Activated T-helper 1 cell treated with anti-CD3 and anti-CD28 coated beads, Interleukin-2, amount 50 U/mL, for 16 hours (primary cell): ENCODE measurements around the gene SYNGR1.
"Not testable (repeated sequence)": the region's sequence is repeated elsewhere in the genome, so short reads cannot be mapped to it uniquely, and the experiment has no call there.

Experiments
- DNase-seq, 2 donors: peaks; one replicate each; pipeline ENCODE4 v3.0.0-alpha.2; 2020; ENCODE audit warnings: low read depth in 1 of 2, low spot score in 1 of 2

The SYNGR1 gene

DNA sequence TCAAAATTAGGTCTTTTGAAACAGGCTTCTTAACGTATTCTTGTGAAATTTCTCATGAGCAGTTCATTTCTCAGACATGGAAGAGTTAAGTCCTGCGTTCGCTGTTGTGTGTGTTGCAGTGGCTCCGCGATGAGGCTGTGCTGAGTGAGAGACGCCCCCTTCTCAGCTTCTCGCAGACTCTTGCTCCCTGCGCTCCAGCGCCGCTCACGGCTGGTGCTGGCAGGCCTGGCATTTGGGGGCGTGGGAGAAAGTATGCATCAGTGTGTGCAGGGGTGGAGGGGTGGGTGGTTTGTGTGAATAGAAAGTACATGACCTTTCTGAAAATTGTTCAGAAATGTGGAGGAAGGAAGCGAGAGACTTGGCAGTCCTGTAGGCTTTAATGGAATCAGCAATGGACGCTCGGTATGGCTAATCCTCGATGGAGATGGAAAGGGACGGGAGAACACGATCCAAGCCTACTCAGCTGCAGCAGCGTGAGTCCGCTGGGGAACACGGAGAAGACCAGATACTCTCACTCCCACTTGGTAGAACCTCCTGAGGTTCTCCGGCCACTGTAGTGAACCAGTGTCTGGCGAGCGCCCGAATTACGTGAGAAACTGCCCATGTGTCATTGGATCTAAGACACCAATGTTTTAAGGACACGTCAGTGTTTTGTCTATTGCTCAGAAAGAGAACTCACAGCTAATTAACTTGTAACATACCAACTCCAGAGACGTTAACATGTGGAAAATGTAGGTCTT, 55.7 kb downstream of the SYNGR1 start:
- DNase-seq, result no peak

DNA sequence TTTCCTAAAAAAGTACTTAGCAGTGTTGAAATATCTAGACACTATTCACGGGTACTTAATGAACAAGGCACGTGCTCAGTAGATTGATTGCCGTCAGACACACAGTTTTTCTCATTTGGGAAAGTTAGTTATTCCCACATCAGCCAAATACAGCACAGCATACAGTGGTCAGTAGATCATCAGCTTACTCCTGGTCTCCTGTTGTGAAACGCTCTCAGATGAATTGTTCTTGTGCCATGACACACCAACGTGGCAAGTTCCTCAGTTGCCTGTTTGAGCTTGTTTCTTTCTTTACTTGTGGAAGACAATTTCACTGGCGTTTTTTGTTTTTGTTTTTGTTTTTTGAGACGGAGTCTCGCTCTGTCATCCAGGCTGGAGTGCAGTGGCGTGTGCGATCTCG, 58.4 kb downstream of the SYNGR1 start:
- DNase-seq, result no peak

DNA sequence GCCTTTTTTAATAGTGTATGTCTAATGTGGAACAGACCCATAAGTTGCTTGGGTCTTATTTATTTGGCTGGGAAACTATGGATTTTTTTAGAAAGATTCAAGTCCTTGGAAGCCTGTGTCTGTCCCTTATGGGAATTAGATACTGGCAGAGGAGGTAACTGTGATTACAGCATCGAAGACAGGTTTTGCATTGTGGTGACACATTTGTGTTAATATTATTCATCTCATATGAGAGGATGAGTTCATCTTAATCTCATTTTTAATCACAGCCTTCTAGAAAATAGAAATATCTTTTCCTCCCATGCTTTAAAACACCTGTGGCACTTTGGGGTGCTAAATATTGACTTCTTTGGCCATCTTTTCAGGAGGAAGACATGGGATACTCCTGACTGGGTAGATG, 59.0 kb downstream of the SYNGR1 start:
- DNase-seq, result no peak

DNA sequence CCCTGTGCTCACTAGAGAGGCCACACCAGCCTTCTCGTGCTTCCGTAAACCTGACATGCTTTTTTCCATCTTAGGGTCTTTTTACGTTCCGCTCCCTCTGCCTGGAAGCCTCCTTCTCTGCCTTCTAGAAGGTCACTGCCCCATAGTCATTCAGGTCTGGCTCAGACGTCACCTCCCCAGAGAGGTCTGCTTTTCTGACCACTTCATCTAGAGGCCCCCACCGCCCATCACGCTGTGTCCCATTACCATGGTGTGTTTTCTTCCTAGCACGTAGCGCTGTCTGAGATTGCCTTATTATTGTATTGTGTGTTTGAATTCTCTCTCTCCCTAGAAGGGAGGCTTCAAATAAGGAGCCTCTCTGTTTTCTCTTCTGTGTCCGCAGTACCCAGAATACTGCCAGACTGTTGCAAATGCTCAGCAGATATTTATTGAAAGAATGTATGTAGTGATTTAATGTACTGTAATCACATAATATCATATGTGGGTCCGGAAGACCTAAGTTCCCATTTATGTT, 59.8 kb downstream of the SYNGR1 start:
- DNase-seq, result no peak

DNA sequence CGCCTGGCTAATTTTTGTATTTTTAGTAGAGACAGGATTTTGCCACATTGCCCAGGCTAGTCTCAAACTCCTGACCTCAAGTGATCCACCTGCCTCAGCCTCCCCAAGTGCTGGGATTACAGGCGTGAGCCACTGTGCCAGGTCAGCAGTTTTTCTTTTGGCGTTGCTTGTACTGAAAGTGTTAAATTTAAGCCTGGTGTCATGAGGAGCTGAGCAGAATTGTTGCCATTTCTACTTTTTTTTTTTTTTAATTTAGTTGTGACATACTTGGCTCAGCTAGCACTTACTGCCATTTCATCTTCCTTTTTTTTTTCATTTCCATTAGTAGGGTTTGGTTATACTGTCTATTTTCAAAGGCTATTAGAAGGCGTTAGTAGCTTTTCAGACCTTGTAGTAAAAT, 60.5 kb downstream of the SYNGR1 start:
- no peak for DNase-seq

DNA sequence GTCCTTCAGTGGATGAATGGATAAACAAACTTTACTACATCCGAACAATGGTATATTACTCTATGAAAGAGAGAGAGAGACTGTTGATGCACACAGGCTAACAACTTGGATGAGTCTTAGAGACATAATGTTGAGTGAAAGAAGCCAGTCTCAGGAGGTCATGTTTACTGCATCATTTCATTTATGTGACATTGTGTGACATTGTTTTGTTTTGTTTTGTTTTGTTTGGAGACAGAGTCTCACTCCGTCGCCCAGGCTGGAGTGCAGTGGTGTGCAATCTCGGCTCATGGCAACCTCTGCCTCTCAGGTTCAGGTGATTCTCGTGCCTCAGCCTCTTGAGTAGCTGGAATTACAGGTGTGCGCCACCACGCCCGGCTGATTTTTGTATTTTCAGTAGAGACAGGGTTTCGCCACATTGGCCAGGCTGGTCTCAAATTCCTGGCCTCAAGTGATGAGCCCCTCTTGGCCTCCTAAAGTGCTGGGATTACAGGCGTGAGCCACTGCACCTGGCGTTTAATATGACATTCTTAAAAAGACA, 62.1 kb downstream of the SYNGR1 start:
- not testable (repeated sequence) for DNase-seq

DNA sequence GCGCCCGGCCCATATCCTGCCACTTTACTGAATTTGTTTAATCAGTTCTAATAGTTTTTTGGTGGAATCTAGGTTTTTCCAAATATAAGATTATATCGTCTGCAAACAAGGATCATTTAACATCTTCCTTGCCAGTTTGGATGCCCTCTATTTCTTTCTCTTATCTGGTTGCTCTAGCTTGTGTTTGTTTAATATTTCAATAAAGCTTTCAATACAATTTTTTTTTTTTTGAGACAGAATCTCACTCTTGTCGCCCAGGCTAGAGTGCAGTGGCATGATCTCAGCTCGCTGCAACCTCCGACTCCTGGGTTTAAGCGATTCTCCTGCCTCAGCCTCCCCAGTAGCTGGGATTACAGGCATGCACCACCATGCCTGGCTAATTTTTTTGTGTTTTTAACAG, 63.4 kb downstream of the SYNGR1 start:
- DNase-seq, result not testable (repeated sequence)

DNA sequence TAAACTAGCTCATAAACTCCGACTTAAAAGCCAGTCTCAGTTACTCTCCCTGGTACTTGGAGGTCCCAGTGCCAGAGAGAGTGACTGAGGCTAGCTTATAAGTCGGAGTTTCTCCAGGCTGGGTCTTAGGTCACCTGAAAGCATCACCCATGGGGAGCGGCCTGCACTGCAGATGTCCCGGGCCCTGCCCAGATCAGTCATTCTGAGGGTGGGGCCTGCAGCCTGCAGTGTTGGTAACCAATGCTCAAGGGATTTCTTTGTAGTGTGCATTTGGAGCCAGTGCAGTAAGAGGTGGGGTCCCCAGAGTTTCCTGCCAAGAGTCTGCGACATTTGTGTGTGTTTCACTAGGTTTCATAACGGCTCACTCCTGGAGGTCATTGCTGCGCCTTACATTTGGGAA, 64.6 kb downstream of the SYNGR1 start:
- no peak for DNase-seq

DNA sequence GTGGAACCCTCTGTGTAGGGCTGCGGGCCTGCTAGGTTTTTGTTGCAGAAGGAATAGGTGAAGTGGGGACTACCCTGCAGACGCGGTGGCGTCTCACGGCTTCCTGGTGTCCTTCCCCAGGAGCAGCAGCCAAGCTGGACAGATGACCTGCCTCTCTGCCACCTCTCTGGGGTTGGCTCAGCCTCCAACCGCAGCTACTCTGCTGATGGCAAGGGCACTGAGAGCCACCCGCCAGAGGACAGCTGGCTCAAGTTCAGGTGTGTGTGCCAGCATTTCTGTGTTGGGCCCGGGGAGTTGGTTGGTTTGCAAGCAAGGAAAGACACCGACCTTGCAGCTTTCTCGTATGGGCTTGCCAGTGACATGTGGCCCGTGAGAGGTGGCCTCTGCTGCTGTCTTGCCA, 65.1 kb downstream of the SYNGR1 start:
- DNase-seq, result no peak

DNA sequence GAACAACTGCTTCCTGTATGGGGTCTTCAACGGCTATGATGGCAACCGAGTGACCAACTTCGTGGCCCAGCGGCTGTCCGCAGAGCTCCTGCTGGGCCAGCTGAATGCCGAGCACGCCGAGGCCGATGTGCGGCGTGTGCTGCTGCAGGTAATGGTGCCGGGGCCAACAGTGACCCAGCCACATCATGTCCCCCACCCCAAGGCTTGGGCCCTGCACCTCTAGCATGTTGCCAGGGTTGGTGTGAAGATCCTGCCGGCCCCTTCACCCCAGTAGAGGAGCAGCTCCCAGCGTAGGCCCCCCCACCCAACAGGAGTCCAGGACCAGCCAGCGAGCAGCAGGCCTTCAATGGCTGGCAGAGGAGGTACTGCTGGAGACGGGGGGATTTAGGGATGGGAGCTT, 65.7 kb downstream of the SYNGR1 start:
- DNase-seq, result no peak

DNA sequence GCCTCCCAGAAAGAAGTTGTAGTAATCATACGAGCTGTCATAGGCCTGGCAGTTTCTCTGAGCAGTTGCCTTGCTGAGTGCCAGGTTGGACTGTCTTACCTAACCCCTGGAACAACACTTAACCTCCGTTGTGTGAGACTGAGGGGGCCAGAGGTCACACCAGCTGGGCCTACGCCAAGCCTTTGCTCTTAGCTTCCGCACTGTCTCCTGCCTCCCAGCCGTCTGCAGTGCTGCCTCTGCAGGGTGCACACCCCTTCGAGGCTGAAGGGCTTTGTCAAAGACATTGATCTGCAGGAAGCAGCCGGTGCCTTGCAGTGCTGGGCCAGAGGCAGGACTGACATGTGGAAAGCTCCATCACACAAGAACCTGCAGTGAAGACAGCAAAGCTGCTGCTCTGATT, 66.5 kb downstream of the SYNGR1 start:
- DNase-seq, result no peak

DNA sequence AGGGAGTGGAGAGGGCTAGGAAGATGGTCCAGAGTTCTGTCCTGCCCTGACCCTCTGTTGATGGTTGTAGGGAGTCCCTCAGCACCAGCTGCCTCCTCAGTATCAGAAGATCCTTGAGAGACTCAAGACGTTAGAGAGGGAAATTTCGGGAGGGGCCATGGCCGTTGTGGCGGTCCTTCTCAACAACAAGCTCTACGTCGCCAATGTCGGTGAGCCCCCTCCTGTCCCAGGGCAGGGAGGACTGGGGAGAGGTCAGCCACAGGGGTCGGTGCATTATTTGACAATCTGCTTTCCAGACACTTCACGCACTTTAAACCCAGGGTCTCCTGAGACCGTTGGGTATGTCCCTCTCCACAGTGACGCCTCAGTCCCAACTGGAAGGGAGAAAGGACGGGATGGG, 67.8 kb downstream of the SYNGR1 start:
- DNase-seq, result no peak

DNA sequence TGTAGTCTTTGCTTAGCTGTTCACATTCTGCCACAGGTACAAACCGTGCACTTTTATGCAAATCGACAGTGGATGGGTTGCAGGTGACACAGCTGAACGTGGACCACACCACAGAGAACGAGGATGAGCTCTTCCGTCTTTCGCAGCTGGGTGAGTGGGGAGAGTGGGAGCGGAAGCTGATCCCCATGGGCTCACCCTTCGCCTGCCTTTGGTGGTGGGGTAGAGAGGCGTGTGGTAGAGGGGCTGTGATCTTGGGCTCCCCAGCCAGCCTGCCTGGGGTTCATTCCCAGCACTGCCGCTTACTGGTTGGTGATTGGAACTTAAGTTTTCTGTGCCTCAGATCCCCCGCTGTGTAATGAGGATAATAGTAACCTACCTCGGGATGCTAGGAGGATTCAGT, 68.9 kb downstream of the SYNGR1 start:
- no peak for DNase-seq

DNA sequence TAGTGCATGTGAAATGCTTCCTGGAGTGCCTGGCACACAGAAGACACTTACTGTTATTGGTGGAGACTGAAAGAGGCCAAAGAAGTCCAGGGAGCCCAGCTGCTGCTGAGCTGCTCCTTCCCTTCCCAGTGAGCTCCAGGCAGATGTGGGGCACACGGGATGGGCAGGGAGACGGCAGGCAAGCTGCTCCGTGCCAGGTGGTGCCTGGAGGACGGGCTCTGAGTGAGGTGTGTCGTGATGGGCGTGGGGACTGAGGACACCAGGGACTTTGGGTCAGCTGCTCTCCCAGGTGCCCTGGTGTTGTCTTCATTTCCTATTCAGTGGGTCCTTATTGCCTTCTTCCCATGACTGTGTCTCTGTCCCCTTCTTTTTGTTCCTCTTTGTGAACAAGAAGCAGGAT, 69.3 kb downstream of the SYNGR1 start:
- DNase-seq, result no peak

DNA sequence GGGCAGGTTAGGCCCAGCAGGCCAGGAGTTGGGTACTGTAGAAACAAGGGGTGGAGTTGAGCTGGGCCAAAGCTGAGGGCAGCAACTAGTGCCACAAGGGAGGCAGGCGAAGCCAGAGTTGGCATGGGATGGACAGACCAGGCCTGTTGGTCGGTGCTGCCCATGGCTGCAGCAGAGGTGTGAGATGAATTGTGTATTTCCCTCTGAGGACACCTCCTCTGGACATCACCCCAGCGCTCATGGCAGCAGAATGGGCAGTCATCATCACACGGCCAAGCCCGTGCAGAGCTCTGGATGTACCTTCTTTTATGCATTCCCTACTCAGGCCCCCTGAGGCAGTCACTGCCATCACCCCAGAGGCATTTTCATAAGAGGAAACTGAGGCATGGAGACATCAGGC, 70.1 kb downstream of the SYNGR1 start:
- no peak for DNase-seq

DNA sequence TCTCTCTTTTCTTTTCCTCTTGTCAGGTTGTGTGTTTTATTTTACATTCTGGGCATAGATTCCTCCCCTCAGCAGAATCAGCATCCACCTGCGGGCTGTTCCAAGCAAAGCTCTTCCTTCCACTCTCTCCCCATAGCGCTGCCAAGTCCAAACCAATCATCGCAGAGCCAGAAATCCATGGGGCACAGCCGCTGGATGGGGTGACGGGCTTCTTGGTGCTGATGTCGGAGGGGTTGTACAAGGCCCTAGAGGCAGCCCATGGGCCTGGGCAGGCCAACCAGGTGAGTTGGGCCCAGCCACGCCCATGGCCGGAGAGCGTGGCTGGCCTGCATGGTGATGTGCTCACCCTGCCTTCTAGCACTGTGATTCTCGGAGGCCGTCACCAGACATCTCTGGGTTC, 71.9 kb downstream of the SYNGR1 start:
- no peak for DNase-seq

DNA sequence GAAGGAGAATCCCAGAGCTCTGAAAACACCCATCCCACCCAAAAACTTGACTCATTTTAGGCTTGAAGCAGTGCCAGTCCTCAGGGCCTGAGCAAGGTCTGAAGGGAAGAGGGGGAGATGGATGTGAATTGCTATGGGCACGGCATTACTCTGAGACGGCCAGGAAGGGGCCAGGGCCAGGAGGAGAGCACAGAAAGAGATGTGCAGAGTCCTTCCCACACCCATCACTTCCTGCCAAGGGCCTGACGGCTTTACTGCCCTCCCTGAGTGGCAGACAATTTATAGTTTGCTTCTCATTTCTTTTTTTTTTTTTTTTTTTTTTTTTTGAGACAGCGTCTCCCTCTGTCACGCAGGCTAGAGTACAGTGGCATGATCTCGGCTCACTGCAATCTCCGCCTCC, 72.3 kb downstream of the SYNGR1 start:
- DNase-seq, result no peak

DNA sequence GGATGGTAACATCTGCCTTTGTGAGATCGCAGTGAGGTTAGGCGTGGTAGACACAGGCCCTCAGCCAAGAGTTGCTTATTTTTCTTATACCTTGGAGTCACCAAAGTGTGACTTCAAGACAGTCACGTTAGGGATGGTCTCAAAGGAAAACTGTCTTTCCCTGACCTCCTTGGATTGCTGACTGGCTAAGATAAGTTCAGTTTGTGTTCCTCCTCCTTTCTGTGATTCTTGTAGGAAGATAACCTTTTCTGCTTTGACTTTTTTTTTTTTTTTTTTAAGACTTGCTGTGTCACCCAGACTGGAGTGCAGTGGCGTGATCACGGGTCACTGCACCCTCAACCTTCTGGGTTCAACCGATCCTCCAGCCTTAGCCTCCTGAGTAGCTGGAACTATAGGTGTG, 72.9 kb downstream of the SYNGR1 start:
- DNase-seq, result no peak

DNA sequence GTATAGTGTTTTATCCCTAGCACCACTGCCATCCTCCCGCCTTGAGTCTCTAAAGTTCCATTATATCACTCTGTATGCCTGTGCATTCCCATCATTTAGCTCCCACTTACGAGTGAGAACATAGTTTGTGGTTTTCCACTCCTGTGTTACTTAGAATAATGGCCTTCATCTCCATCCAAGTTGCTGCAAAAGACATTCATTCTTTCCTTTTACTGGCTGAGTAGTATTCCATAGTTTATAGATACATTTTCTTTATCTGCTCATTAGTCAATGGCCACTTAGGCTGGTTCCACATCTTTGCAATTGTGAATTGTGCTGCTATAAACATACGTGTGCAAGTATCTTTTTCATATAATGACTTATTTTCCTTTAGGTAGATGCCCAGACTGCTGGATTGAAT, 74.2 kb downstream of the SYNGR1 start:
- DNase-seq, result no peak

DNA sequence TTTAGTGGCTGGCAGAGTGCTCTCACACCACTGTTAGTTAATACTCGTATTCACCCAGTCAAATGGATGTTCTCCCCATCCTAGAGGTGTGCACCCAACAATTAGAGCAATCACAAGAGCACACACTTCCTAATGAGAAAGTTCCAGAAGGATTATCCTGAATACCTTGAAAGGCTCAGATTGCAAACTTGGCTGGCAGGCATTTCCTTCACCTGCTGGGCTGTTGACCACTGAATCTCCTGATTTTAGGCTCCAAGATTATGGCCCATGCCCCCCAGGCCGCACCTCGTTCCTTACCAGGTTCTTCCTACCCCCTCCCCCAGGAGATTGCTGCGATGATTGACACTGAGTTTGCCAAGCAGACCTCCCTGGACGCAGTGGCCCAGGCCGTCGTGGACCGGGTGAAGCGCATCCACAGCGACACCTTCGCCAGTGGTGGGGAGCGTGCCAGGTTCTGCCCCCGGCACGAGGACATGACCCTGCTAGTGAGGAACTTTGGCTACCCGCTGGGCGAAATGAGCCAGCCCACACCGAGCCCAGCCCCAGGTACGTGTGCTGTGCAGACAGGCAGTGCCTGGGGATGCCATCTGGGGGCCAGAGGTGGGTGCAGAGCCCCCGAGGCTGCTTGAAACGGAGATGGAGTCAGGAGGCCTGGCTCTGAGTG, 76.7 kb downstream of the SYNGR1 start:
- no peak for DNase-seq

DNA sequence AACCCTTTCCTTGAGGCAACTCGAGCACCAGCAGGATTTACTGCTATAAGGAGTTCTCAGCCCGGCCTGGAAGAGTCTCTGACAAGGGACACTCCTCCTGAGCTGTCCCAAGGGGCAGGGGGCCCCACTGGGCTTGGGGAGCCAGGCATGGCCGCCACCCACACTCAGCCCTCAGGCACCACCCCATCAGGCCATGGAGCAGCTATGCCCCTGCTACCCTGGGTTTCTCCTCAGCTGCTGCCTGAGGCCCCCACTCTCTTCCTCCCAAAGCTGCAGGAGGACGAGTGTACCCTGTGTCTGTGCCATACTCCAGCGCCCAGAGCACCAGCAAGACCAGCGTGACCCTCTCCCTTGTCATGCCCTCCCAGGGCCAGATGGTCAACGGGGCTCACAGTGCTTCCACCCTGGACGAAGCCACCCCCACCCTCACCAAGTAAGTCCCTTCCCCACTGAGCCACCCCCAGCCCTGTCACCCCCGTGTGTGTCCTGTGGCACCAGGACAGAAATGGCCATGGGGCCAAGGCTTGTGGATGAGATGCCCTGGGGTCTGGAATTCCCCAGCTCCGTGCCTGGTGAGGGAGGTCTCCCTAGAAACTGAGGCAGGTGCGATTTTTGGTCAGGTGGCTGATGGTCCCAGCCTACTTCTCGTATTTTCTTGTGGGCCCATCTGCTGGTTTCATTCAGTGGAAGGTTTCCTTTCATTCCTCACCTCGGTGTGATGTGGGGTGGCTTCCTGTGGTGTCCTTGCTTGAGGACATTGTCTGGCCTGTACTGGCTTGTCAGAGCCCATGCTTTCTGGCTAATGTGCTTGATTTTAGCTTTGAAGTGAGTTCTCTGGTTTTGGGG, 78.2 kb downstream of the SYNGR1 start:
- DNase-seq, result no peak

DNA sequence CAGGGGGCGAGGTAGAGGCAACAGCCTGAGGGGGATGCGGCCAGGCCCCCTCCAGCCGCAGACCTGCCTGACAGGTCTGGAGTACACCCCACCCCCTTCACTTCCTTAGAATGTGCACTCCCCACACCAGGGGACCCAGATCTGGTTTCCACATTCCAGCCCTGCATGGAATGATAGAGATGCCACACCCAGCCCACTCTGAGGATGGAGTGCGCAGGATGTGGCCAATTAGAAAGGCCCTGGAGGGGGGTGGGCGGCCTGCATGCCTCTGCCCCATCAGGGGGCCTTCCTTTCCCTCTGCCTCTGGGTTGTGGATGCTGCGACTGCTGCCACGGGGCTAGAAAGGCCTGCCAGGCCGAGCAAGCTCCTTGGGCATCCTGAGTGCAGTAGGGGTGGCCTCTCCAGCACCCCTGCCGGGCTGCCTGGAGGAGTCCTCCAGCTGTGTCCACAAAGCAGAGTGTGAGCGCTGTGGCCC, 78.8 kb downstream of the SYNGR1 start:
- no peak for DNase-seq
